Measurements from ENCODE around the gene CCDC33. TPM values are rescaled to one million over a fixed set of nuclear protein-coding genes. Genes with fewer than 3 reads are reported as not detected.

The CCDC33 gene
- total RNA-seq, 1 experiment from 2014 or later, result 0.15 TPM

- Histone ChIP-seq H4K20me1 (ENCODE audit: insufficient read depth) (no peaks in the 10 kb centered on the region), H3K36me3 (ENCODE audit: control insufficient read depth in 1 of 2, insufficient read depth in 2 of 2, low read length in 2 of 2) (no peaks in the 10 kb centered on the region), H3K9me2 (ENCODE audit: insufficient read depth) (no peaks in the 10 kb centered on the region), H2AFZ (ENCODE audit: low read depth, low read length, poor library complexity, severe bottlenecking) (no peak overlapping the region), H3K27ac (ENCODE audit: low read depth, low read length) (no peak overlapping the region), H3K9ac (ENCODE audit: low read length) (no peak overlapping the region), H3K79me2 (ENCODE audit: insufficient read depth, low read length) (no peaks in the 10 kb centered on the region), H3K9me3 (ENCODE audit: control insufficient read depth in 1 of 2, insufficient read depth in 1 of 2, low read depth in 1 of 2, low read length in 2 of 2) (no peaks in the 10 kb centered on the region), H3K4me3 (replicated peaks in 1 of 2; ENCODE audit: low read depth in 1 of 2, low read length in 2 of 2) (no peak overlapping the region), H3K4me2 (ENCODE audit: low read length) (no peak overlapping the region), H3K4me1 (ENCODE audit: control insufficient read depth in 1 of 2, insufficient read depth in 2 of 2, low read length in 2 of 2) (no peaks in the 10 kb centered on the region; a peak in 1 of 4 replicates), H3K27me3 (ENCODE audit: insufficient read depth, low read length) (no peaks in the 10 kb centered on the region; the same call in 1 of the 2 replicates)
- ATAC-seq (no peak), DNase-seq (ENCODE audit: low read depth, low spot score) (no peak)
- TF ChIP-seq JUND (IDR thresholded peaks at IDR 0.05), result no peak
- TF ChIP-seq EGR1 (IDR thresholded peaks at IDR 0.05; ENCODE audit: low read depth), result no peak
- no peak for TF ChIP-seq CTCF (IDR thresholded peaks at IDR 0.05 in 2 of 3, conservative IDR thresholded peaks at IDR 0.05 in 1 of 3; ENCODE audit: borderline replicate concordance in 1 of 3, insufficient read depth in 1 of 3, low read depth in 2 of 3, low read length in 2 of 3)
- TF ChIP-seq ZFX (IDR thresholded peaks at IDR 0.05), result no peak
- TF ChIP-seq MAX (IDR thresholded peaks at IDR 0.05), result no peak
- TF ChIP-seq EZH2 (IDR thresholded peaks at IDR 0.05), result no peak
- TF ChIP-seq REST (IDR thresholded peaks at IDR 0.05; ENCODE audit: low read depth), result no peak
- TF ChIP-seq SRF (IDR thresholded peaks at IDR 0.05; ENCODE audit: low read depth), result no peak
- TF ChIP-seq RAD21 (IDR thresholded peaks at IDR 0.05; ENCODE audit: low read depth), result no peak
- TF ChIP-seq SIN3A (IDR thresholded peaks at IDR 0.05; ENCODE audit: low read depth), result no peak
- no peak for TF ChIP-seq EZH2phosphoT487 (IDR thresholded peaks at IDR 0.05; ENCODE audit: borderline replicate concordance)
- no peak for TF ChIP-seq TCF7L2 (IDR thresholded peaks at IDR 0.05; ENCODE audit: borderline replicate concordance, extremely low read depth, insufficient read depth, insufficient read length)
- no peak for TF ChIP-seq CEBPB (IDR thresholded peaks at IDR 0.05; ENCODE audit: low read depth)
- no peak for TF ChIP-seq CBX3 (IDR thresholded peaks at IDR 0.05; ENCODE audit: low read depth)
- no peak for TF ChIP-seq SP1 (IDR thresholded peaks at IDR 0.05; ENCODE audit: low read depth)
- no peak for TF ChIP-seq ELF1 (IDR thresholded peaks at IDR 0.05; ENCODE audit: borderline replicate concordance, low read depth)
- TF ChIP-seq FOSL1 (IDR thresholded peaks at IDR 0.05; ENCODE audit: low read depth), result no peak
- TF ChIP-seq YY1 (IDR thresholded peaks at IDR 0.05; ENCODE audit: extremely low read depth, insufficient replicate concordance, low read depth, low read length), result no peak
- TF ChIP-seq POLR2AphosphoS5 (IDR thresholded peaks at IDR 0.05; ENCODE audit: low read depth, low read length), result no peak
- CTCF ChIA-PET, result no interaction called here
- intact Hi-C loops (cut with micrococcal nuclease), result no loop called here
- BruUV-seq (replicated peaks), result no TSS peak
- RAD21 ChIA-PET (ENCODE audit: low non-redundant PET in 1 of 2, low total read pairs in 2 of 2, uncharacterized antibody in 2 of 2, unreplicated experiment in 2 of 2), result no interaction called here
- POLR2A ChIA-PET, result no interaction called here
These were observed 8.0 kb upstream of the CCDC33 start for GRCh38 chr15:74227968-74228722.

Measured in HCT116 (cell line).